ENCODE results near the gene ADISSP.

GRCh38 chr20:3727401-3728021, 40.0 kb downstream of the ADISSP start:
- no peak for TF ChIP-seq POLR2A (IDR thresholded peaks at IDR 0.05; ENCODE audit: low read depth, low read length)
- no peak for TF ChIP-seq POLR2AphosphoS5 (IDR thresholded peaks at IDR 0.05; ENCODE audit: low read depth, low read length)
- no peak for TF ChIP-seq POU2F2 (IDR thresholded peaks at IDR 0.05; ENCODE audit: low read depth, low read length)
